ENCODE measurements around the gene PTPRF. TPM values are rescaled to one million over a fixed set of nuclear protein-coding genes. Genes with fewer than 3 reads are reported as not detected.

The PTPRF gene
- total and polyA plus RNA-seq, 2 experiments from 2014 or later = 96.0 to 115 TPM

- H3K4me2 ChIP-seq = no peak overlapping the region
- H3K27ac ChIP-seq = no peak overlapping the region
- H3K79me2 ChIP-seq = no peaks in the 10 kb centered on the region
- no peaks in the 10 kb centered on the region for H4K20me1 ChIP-seq (ENCODE audit: insufficient read depth, poor library complexity, severe bottlenecking)
- no peak overlapping the region for H2AFZ ChIP-seq
- 32% methylated on average over 1 of the region's 1 CpG for WGBS (ENCODE audit: low lambda C conversion rate, missing lambda C conversion rate)
- H3K9me3 ChIP-seq (ENCODE audit: low read depth) = no peaks in the 10 kb centered on the region
- no peaks in the 10 kb centered on the region for H3K27me3 ChIP-seq
- no peaks in the 10 kb centered on the region for H3K36me3 ChIP-seq (replicated peaks; ENCODE audit: insufficient read depth, low read depth)
- no peaks in the 10 kb centered on the region for H3K4me1 ChIP-seq (ENCODE audit: insufficient read depth)
- DNase-seq (ENCODE audit: low spot score) = peak; percentile 28
- no peak overlapping the region for H3K4me3 ChIP-seq
- H3K9me2 ChIP-seq (replicated peaks; ENCODE audit: insufficient read depth) = no peaks in the 10 kb centered on the region
- TF ChIP-seq, protein P1, sequence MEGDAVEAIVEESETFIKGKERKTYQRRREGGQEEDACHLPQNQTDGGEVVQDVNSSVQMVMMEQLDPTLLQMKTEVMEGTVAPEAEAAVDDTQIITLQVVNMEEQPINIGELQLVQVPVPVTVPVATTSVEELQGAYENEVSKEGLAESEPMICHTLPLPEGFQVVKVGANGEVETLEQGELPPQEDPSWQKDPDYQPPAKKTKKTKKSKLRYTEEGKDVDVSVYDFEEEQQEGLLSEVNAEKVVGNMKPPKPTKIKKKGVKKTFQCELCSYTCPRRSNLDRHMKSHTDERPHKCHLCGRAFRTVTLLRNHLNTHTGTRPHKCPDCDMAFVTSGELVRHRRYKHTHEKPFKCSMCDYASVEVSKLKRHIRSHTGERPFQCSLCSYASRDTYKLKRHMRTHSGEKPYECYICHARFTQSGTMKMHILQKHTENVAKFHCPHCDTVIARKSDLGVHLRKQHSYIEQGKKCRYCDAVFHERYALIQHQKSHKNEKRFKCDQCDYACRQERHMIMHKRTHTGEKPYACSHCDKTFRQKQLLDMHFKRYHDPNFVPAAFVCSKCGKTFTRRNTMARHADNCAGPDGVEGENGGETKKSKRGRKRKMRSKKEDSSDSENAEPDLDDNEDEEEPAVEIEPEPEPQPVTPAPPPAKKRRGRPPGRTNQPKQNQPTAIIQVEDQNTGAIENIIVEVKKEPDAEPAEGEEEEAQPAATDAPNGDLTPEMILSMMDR (IDR thresholded peaks at IDR 0.05; ENCODE audit: poor library complexity) = peak; percentile 19
- no peak for TF ChIP-seq EZH2 (IDR thresholded peaks at IDR 0.05; ENCODE audit: borderline replicate concordance)
Observed at GRCh38 chr1:43590388-43590925, 59.8 kb downstream of the PTPRF start.

GRCh38 chr1:43591181-43591580, 60.5 kb downstream of the PTPRF start:
- Histone ChIP-seq H4K20me1 (ENCODE audit: insufficient read depth, poor library complexity, severe bottlenecking) (no peaks in the 10 kb centered on the region), H3K27ac (no peak overlapping the region), H2AFZ (no peak overlapping the region), H3K36me3 (replicated peaks; ENCODE audit: insufficient read depth, low read depth) (no peaks in the 10 kb centered on the region), H3K27me3 (no peaks in the 10 kb centered on the region), H3K9me2 (replicated peaks; ENCODE audit: insufficient read depth) (no peaks in the 10 kb centered on the region), H3K4me1 (ENCODE audit: insufficient read depth) (no peaks in the 10 kb centered on the region), H3K9me3 (ENCODE audit: low read depth) (no peaks in the 10 kb centered on the region), H3K4me2 (no peak overlapping the region), H3K79me2 (no peaks in the 10 kb centered on the region), H3K4me3 (no peak overlapping the region)
- over 99% methylated on average over 37 of the region's 39 CpGs for WGBS (ENCODE audit: low lambda C conversion rate, missing lambda C conversion rate)
- TF ChIP-seq EZH2 (IDR thresholded peaks at IDR 0.05; ENCODE audit: borderline replicate concordance) = no peak
- TF ChIP-seq EZH2phosphoT487 (IDR thresholded peaks at IDR 0.05; ENCODE audit: low read depth, severe bottlenecking, unreplicated experiment) = no peak
- TF ChIP-seq, protein P1 (IDR thresholded peaks at IDR 0.05; ENCODE audit: poor library complexity) = no peak
- no peak for DNase-seq (ENCODE audit: low spot score)

DNA sequence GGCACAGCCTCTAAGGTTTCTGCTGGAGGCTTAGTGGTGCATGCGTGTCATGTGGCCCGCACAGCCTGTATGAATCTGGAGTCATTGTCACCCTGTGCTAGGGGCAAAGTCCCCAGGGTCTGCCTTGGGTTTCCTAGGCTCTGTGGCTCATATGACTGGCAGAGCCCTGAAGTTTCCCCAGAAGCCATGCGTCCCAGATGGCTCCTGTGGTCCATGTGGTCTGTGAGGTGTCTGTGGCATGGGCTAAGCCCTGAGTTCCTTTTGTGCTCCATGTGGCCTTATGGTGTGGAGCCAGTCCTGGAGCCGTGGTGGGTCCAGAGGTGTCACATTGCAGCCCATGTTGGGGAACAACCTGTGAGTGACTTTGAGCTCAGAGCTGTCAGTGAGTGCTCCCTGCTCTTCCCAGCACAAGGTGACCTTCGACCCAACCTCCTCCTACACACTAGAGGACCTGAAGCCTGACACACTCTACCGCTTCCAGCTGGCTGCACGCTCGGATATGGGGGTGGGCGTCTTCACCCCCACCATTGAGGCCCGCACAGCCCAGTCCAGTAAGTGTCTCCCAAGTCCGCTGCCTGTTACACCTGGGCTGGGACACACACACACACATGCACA, 61.5 kb downstream of the PTPRF start:
- H2AFZ ChIP-seq = no peak overlapping the region
- no peak overlapping the region for H3K4me2 ChIP-seq
- H3K9me3 ChIP-seq (ENCODE audit: low read depth) = no peaks in the 10 kb centered on the region
- WGBS (ENCODE audit: low lambda C conversion rate, missing lambda C conversion rate) = 96% methylated on average over 11 of the region's 11 CpGs
- H4K20me1 ChIP-seq (ENCODE audit: insufficient read depth, poor library complexity, severe bottlenecking) = no peaks in the 10 kb centered on the region
- no peak overlapping the region for H3K27ac ChIP-seq
- DNase-seq (ENCODE audit: low spot score) = no peak
- H3K79me2 ChIP-seq = no peaks in the 10 kb centered on the region
- no peaks in the 10 kb centered on the region for H3K4me1 ChIP-seq (ENCODE audit: insufficient read depth)
- TF ChIP-seq, protein P1 (IDR thresholded peaks at IDR 0.05; ENCODE audit: poor library complexity) = no peak
- no peak for TF ChIP-seq EZH2phosphoT487 (IDR thresholded peaks at IDR 0.05; ENCODE audit: low read depth, severe bottlenecking, unreplicated experiment)
- TF ChIP-seq EZH2 (IDR thresholded peaks at IDR 0.05; ENCODE audit: borderline replicate concordance) = no peak
- no peaks in the 10 kb centered on the region for H3K9me2 ChIP-seq (replicated peaks; ENCODE audit: insufficient read depth)
- no peaks in the 10 kb centered on the region for H3K36me3 ChIP-seq (replicated peaks; ENCODE audit: insufficient read depth, low read depth)
- H3K4me3 ChIP-seq = no peak overlapping the region
- no peaks in the 10 kb centered on the region for H3K27me3 ChIP-seq

All from hepatocyte (in vitro differentiated cells).